HG03520 (cell line): ENCODE results near the gene RGS8.

Experiments
- ATAC-seq: cut with Tn5 transposase; IDR thresholded peaks from one replicate; pipeline ENCODE4 v1.9.1; 2021; ENCODE audit warnings: mild to moderate bottlenecking, moderate library complexity; ENCODE audit not compliant: unreplicated experiment

Gene RGS8

DNA sequence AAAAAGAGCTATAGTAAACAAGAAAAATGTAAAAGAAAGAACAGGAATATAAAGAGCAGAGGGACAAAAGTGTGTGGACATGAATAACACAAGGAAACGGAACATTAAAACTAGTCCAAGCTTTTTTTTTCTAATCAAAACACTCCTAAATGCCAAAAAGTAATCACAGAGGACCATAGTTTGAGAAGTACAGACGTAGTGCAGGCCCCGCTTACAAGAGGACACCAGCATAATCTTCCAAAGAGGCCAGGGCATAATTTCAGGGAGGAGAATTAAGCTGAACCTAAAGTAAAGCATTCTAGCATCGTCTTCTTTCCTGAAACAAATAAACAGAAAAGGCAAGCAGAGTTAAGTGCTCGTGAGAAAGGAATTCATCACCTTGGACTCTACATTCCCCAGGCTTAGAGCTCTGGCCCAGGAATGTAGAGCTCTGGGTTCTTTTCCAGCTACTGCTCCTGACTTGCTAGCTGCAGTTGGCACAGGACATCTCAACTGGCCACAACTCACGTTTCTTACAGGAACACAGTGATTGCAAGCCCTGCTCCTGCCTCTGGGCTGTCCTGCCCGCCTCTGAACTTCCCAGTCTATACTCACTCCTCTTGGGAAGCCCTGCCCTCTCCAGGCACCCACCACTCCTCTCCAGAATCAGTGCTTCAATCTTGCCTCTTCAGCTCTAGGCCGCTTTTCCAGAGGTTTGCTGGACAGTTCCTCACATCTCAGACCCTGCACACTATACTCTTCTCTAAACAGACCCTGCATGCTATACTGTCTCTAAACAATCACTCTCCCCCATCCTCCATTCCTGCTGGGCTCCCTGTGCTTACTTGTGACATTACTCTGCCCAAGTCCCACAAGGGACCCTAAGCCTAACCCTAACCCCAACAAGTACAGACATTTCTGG lies 9.8 kb downstream of the RGS8 start:
- ATAC-seq = no peak

DNA sequence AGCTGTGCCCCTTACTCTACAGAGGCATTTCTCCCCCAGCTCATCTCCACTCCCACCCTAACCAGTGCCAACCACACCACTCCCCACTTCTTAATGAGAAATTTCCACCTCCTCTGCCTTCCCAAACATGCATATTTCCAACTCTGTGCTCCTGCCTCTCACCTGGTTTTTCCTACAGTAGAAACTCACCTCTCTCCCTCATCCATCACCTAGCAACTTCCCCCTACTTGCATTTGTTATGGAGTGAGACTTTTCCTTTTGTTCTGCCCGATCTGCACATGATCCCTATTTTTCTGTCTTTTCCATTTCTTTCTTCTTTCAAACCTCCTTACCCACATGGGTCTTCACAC lies 11.9 kb downstream of the RGS8 start:
- ATAC-seq = no peak

DNA sequence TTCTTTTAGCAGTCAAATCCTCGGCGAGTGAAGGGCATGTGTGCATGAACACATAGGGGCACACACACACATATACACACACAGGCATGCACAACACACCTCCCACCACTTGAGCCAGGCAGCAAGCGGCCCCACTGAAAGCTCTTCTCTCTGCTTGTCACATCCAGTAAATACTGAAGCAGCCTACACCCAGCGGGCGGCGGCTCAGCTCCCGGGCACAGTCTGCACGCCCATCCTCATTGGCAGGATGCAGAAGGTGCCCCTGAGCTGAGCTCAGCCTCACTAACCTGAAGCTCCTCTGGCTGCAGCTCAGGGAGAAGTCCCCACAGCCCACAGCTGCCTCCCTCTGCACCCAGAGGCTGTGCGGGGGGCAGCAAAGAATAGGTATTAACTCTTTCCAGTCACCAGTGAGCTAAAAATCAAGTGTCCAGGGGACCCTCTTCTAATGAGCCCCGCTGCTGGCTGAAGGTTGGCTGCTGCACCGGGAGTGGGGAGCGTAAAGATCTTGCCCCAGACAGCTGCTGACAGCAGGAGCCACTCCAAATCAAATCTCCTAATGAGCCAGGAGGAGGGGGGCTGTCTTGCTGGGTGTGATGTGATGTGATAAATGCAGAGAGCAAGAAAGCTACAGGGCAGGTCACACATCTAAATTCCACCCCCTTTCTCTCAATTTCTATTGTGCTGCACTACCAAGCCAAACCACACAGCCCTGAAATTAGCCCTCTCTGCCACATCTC lies 12.5 kb downstream of the RGS8 start:
- no peak for ATAC-seq

DNA sequence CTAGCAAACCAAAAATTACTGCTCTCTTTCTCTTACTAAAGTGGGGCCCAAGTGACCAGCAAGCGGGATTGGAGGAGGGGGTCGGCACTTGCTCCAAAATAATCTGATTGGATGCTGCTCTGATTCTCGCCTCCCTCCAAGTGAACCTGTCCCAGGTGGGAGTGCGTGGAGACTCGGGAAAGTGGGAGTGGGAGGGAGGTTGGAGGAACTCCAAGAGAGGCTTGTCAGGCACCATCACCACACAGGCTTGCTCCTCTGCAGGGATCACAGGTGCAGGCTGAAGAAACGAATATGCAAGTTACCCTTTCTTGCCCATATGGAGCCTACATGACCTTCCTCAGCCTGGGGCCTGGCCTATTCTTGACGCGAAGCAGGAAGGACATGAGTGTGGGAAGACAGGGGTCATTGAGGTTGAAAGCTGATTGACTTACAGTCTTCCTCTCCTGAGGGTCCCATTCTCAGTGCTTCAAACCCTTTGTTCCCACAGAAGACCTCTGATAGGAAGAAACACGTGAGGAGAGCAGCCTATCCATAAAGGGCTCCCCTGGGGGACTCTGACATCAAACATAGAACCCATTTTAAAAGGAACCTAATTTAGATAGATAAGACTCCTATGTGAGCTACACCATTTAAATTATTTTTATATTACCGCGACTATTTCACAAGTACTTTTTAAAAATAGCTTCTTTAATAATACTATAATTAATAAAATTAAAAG lies 14.2 kb downstream of the RGS8 start:
- no peak for ATAC-seq

DNA sequence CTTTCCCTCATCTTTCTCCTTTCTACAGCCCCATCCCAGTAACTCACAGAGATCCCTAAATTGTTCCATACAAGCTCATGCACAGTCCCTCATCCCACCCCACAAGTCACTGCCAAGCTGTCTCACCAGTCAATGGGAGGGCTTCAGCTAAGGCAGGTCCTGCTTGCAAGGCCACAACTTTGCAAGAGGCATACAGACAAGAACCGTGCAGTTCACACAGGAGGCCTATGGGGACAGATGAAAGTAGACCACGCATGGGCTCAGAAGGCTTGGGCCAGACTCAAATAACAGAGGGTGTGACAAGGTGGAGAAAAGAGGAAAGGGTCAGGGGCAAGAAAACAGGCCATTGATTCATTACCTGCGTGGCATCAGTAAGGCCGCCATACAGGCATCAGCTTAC lies 15.1 kb downstream of the RGS8 start:
- ATAC-seq = no peak

DNA sequence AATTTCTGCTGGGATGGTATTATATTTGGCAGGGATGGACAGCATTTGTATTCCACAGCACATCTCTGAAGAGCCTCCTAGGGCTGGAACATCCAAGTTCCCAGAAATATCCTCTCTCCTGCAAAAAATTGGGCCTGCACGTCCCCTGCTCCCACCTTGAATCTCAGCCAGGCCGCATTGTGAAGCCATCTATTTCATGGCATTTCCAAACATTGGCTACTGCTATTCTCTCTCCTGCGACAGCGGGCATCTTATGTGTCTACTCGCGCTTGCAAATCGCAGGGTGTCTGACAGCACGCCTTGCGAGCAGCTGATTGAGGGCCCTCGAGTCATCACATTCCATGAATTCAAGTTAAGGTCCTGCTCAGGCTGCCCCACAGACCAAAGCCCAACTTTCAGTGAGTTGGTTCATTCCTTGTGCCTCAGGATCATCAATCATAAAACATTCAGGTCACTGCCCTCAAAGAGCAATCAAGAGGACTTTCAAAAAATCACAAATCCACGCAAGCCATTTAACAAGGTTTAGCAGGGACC lies 15.8 kb downstream of the RGS8 start:
- ATAC-seq = no peak

DNA sequence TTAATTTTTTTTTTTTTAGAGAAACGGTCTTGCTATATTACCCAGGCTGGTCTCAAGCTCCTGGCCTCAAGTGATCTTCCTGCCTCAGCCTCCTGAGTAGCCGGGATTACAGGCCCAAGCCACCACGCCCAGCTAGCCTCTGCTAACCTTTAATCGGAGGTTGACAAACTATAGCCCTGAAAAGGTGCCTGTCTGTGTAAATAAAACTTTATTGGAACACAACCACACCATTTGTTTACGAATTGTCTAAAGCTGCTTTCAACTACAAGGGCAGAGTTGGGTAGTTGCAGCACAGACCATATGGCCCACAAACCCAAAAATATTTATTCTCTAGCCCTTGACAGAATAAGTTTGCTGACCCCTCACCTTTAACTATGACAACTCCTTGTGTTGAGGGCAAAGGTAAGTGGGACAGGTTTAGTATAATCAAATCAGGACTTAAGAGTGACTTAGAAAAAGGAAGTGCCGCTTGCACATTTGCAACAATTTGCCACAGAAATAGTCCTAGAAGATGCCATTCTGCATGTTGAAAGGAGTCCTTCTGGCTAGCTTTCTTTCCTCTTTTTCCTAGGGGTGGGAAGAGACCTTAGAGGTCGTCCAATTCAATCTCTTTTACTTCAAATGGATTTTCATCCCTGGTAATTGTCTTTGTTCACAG lies 16.4 kb downstream of the RGS8 start:
- no peak for ATAC-seq

DNA sequence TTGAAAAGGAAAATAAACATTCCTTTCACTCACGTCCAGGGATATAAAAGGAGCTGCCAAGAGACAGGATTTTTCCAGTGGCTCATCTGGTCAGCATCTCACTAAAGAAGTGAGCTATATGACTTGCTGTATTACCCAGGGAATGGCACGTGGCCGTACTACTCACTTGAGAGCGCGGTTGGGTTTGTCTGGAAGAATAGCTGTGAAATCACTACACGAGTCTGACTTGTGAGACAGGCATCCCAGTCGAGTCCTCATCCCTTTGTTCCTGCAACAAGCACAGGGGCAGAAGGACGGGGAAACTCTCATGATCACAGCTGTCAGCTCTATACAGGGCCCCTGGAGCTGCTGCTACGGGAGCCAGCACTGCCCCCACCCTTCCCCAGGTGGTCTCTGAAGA lies 17.7 kb downstream of the RGS8 start:
- ATAC-seq = no peak

DNA sequence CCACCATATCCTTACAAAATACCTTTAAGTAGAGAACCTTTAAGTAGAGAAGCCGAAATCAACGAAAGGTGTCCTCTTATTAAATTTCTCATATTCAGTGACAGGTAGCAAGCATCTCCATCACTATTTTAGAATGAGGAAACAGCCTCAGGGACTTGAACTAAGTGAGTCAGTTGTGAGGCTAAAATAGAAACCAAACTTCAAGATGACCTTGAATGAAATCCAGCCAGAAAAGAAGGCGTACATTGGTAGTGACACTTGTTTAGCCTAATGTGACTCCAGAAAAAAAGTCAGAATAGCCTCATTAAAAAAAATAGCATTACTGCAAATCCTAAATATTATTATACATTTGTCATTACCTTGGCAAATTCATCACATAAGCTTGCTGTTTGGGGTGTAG lies 20.1 kb downstream of the RGS8 start:
- no peak for ATAC-seq

DNA sequence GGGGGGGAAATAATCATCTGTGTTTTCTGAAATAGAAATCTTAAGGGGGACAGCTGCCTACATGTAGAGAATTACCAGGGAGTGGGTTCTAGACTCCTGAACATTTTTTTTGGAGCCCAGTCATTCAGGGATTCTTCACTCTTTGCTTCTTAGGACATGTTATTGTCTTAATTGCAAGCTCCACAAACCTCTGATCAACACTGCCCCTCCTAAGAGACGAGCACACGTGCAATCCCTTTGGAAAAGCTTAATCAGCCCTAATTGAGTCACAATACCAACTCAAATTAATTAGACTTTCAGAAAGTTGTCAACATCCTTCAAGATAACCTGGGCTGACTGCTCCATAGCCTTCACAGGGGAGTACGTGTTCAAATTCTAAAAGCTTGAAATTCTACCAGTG lies 21.4 kb downstream of the RGS8 start:
- no peak for ATAC-seq

DNA sequence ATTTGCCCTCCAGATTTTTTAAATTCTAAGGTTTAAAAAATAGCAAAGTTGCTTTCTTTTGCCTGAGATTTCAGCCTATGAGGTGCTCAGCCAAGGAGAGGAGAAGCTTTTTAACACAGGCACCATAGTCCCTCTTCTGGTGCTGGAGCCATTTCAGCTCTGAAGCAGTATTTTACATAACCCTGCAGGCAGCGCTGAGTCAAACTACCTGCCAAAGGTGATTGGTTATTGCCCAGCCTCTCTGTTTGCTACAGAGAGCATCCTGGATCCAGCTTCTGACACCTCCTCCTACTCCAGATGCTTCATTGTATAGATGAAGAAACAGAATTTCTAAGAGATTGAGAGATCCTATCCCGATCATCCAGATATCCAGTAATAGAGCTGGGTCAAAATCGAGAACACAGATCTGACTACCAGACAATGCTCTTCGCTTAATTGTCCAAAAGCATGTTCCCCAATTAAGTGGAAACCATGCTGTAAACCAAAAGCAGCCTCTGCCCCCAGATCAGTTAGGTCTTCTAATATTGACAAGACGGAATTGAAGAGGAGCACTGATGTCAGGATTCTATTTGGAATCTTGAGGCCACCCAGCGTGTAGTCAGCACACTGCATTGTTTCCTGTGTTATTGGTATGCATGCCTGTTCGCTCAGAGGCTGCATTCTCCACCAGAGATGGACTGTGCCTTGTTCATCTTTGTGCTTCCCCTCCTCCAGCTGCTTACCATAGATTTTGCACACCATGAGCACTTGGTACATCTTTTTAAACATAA lies 22.1 kb downstream of the RGS8 start:
- ATAC-seq = no peak

DNA sequence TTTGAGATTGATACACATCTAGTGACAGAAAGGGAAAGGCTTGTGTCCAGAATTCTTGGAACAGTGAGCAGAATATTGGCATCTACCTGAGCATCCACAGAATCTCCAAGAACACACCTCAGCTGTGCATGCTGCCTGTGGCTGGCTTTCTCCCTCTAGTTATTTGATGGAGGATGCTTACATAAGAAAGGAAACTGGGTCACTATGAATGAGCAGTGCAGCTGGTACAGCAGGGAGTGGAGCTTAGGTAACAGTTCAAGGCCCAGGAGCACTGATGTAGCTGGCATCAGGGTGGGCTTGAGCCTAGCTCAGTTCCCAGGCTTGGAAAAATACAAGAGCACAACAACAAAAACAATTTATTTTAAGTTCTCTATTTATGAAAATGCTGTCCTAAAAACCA lies 26.3 kb downstream of the RGS8 start:
- ATAC-seq = no peak

DNA sequence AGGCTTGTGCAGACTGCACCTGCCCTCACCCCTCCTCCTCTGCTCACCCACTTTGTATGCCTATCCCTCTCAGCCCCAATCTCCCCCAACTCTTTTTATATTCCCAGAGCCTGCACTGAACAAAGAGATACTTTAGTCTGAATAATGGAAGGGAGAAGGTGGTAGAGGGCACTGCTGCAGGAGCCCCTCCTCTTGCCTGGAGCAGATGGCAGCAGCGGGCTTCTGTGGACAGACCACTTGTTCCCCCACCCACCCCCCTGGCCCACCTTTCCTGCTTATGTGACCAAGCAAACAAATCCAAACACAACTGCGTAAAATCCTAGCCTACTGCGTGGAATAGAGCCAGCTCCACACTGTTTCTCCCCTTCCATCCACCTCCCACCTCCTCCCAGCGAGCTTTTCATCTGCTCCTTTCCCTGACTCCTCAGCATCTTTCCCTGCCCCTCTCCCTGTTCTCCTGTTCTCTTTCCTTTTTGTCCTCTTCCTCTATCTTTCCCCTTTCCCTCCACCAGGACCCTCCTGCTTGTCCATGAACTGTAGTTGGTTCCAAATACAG lies 27.5 kb downstream of the RGS8 start:
- no peak for ATAC-seq

DNA sequence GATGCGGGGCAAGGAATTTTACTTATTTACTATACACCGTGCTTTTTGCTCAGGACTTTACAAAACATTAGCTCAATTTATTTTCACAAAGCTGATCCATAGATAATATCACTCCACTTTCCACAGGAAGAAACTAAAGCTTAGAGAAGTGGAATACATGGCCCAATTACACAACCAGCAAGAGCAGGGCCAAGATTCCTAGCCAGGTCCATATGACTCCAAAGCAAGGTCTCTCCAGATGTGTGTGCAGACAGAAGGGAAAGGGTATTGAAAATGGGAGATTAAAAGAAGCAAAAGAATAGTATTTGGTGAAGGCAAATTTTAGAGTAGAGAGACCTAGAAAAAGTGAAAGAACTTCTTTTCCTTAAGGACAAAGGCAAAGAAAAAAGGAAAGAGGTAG lies 30.4 kb downstream of the RGS8 start:
- ATAC-seq = no peak

DNA sequence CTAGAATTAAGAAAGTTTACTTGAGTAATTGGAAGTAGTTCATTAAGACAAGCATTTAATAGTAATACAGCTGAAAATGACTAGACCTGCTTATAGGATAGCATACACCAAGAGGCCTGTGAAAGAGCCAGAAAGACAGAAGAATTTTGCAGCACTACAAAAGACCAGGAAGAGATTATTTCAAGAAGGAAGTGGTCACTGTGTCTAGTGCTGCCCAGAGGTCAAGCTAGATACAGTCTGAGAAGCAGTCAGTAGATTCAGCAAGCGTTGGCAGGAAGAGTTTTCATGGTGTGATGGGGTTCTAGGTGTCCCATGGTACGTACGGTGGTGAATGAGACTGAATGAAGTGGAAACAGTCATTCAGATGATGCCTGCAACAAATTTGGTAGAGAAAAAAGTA lies 31.5 kb downstream of the RGS8 start:
- no peak for ATAC-seq

DNA sequence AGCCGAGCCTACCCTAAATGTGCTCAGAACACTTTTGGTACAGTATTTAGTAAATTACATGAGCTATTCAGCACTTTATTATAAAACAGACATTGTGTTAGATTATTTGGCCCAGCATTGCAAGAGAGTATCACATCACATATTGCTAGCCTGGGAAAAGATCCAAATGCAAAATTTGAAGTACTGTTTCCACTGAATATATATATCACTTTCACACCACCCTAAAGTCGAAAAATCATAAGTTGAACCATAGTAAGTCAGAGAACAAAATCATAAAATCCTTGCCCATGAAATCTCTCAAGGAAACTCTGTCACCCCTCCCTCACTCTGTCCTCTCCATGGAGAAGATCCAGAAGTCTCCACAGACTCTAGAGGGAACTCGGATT lies 33.1 kb downstream of the RGS8 start:
- ATAC-seq = no peak

DNA sequence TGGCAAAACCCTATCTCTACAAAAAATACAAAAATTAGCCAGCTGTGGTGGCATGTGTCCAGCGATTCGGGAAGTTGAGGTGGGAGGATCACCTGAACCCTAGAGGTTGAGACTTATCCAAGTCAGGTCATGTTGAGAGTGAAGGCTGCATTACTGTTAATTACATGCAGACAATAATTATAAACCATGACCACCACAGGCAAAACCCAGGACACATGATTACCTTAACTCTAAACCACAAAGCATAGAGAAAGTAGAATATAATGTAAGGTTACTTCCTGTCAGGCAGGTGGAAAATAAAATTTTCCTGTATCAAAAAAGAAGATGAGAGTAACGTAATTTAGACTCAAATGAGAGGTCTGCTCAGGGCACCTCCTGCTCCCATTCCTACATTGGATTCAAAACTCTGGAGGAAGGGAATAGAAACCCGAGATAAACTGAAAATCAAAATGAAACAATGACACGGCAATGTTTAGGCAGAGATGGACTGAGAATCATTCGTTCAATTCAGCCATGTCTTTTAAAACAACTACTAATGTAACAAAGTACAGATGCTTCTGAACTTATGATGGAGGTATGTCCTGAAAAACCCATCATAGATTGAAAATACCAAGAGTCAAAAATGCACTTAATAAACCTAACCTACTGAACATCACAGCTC lies 33.6 kb downstream of the RGS8 start:
- no peak for ATAC-seq

DNA sequence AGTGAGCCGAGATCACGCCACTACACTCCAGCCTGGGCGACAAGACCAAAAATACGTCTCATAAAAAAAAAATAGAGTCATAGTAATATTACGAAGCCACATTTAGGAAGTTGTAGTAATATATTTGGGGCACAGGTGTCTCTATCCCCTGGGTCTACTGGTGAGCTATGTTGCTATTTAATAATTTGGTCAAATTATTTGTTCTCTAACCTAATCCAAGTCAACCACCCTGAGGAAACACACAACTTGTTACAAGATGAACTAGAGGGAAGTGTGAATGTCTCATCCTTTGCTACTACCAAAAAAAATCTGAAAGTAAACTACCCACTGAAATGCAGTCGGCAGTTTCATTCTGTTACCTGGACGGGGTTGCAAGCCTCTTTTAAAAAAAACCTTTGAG lies 35.3 kb downstream of the RGS8 start:
- ATAC-seq = peak; percentile 53

DNA sequence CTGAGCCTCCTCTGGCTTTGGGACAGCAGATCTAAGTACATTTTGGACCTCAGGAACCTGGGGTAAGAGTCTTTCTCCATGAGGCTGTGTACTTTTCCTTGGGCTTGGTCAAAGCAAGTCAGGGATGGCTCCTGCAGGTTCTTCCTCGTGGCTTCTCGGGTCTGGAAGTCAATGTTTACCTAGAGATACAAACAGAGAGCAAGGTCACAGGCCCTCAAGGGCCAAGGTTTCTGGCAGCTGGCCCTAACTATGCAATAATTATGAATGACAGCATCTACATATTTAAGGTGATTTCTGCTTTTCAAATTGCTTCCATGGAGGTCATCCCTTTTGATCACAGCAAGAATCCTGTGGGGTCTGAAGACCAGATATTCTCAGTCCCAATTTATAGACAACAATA lies 37.6 kb downstream of the RGS8 start:
- no peak for ATAC-seq

DNA sequence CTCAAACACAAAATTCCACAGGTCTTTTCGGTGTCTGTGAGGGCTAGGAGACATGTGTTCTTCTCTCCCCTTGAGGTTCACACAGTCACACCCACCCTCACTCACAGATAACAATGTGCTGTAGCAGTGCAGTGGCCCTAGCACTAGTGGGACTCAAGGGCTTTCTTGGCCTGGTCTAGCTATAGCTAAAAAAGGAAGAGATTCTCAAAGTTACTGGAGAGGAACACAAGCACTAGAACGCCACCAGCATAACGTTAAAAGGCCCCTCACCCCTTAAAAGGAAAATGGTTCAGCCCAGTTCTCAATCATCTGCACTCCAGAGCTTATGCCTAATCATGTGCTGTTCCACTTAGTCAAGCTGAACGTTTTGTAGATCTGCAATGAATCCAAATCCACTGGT lies 39.5 kb downstream of the RGS8 start:
- no peak for ATAC-seq
